DMS53 treated with DMSO at 0.1 percent for 48 hours (cell line): ENCODE data around the gene DPP10.

Source experiments
- DNase-seq: peaks from one replicate; lab custom pipeline; 2025; ENCODE audit not compliant: unreplicated experiment; lab: John Stamatoyannopoulos, UW

Gene DPP10

GRCh38 chr2:114789989-114790388, 347.5 kb downstream of the DPP10 start:
- no peak for DNase-seq

DNA sequence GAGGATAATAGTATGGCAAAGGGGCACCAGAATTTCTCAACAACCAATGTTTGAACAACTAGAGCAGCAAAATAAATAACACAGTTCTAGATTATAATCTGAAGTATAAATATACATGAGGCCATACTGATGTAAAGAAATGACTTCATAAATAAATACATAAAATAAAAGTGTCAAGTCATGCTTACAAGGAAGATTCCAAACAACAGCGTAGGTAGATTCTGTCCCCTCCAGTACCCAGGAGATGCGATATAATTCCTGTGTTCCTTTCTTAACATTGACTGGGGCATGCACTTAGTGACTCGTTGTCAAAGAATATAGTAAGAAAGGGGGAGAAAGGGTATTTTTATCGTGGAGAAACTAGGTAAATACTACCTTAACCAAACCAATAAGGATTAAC, 355.1 kb downstream of the DPP10 start:
- DNase-seq, result no peak

DNA sequence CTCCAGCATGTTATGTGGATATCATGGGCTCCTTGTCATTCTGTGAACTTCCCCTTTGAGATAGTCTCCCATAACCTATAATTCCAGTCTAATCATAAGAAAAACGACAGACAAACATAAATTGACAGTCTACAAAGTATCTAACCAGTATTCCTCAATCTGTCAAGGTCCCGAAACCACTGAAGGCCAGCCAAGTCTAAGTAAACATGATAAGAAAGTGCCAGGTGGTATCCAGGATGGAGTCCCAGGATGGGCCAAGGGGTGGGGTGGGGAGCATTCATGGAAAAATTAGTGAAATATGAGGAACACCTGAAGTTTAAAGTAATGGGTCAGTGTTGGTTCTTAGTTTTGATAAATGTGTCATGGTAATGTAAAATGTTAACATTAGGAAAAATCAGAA, 355.5 kb downstream of the DPP10 start:
- no peak for DNase-seq

DNA sequence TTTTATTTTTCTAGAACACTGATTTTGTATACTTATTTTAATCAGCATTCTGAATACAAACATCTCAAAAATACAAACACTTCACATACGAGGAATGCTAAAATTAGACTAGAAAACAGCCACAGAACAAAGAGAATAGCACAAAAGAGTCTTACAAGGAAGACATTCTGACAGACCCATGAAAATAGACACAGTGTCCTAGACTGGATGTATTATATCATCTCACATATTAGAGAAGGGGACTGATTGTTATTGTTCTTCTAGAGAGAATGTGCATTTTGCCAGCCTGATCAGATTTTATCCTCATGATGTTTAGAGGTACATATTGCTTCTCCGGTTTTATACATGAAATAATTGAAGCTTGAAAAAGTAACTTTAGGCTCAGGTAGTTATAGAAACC, 357.9 kb downstream of the DPP10 start:
- DNase-seq, result no peak

- DNase-seq, result no peak
Observed at GRCh38 chr2:114805195-114805594, 362.8 kb downstream of the DPP10 start.

DNA sequence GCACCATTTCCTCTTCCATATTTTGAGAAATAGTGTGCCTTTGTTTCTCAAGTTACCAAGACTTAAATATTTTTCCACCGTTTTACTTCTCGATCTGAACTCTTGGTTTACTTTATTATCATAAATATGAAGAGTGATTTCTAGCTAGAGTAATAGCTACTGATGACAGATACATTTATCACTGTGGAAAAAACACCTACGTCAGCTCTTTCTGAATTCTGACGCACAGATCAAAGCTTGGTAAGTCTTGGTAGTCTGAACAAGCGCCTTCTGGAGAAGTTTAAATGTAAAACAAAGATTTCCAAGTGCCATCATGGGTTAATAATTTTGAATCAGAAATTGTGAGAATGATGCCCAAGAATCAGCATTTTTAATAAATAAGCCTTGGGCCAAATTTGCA, 367.7 kb downstream of the DPP10 start:
- no peak for DNase-seq

DNA sequence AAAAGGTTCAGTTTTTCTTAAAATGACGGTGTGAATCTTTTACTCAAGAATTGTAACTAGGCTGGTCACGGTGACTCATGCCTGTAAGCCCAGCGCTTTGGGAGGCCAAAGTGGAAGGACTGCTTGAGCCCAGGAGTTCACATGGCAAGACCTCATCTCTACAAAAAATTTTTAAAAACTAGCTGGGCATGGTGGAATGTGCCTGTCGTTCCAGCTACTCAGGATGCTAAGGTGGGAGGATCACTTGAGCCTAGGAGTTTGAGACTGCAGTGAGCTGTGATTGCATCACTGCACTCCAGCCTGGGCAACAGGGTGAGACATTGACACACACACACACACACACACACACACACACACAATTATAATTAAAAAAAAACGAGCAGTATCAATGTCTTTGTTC, 369.8 kb downstream of the DPP10 start:
- DNase-seq, result no peak

DNA sequence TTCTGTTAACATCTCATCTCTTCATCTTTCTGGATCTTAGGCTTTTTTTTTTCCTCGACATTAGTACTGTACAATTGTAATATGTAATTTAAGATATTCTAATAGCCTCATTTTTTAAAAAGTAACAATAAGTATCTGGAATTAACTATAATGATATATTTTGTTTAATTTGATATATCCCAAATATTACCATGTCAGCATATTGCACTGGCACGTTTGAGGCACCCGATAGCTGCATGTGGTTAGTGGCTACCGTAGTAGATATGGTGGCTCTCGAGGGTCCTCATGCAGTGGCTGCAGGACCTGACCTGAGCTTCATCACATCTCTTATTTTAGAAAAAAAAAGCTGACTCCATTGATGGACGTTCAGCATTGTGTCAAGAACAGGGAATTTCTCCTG, 371.9 kb downstream of the DPP10 start:
- DNase-seq, result no peak

- no peak for DNase-seq
Observed at GRCh38 chr2:114821055-114821454, 378.6 kb downstream of the DPP10 start.

DNA sequence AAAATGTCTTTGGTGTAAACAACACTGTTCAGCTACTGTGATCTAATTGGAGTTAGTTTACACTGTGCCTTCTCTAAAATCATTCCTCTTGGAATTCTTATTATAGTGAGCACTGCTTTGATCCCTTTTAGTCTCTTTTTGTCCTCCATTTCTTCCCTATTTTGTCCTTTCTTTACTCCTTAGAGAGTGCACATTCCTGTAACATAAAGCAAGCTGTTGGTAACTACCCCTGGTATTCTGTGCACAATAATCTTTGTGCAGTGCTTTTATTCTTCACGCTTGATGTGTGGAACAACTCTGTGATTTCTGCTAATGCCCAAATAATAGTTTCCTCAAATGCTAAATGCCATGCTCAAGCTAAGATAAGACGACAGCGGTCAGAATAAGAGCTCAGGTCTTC, 401.5 kb downstream of the DPP10 start:
- DNase-seq, result no peak

DNA sequence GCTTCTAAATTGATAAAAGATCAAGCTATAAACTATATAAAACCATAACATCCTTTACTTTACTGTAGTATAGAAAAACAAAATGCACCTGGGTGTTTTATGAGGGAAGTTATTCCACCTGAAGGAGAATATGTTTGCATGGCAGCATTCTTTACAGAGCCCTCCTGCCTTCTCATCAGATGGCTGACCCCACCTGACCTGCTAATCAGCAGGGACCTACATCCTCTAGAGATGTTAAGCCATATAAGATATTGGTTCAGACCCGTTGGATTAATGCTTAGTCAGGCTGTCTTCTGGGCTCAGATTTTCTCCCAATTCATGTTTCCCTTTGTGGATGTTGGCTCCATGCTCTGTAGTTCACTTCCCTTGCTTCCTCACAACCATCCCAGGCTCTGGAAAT, 414.8 kb downstream of the DPP10 start:
- DNase-seq, result no peak

DNA sequence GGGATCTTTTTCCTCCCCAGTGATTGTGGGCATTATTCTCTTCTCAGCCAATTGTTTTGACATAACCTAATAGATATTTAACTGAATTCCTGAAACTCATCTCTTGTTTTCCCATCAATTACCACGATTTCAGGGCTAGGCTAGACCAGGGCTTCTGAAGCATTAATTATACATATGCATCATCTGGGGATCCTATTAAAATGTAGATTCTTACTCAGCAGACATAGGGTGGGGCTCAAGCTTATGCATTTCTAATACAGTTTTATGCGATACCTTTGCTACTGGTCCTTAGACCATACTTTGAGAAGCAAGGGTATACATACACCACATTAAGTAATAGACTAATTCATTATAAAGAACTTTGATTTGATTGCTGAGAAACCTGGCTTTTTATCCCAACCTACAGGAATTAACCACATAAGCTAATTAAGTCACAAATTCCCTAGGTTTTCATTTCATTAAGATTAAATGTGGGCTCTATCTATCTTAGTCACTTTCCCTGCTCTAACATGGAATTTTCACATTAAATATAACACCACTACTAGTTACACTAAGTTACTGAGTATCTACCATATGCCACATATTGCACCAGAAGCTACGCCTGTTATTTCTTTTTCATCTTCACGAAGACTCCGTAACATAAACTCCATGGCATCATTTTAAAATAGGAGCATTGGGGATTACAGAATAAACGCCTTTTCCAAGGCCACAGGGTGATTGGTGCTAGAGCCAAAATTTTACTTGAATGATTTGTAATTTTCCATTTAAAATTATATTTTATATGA, 417.5 kb downstream of the DPP10 start:
- no peak for DNase-seq

DNA sequence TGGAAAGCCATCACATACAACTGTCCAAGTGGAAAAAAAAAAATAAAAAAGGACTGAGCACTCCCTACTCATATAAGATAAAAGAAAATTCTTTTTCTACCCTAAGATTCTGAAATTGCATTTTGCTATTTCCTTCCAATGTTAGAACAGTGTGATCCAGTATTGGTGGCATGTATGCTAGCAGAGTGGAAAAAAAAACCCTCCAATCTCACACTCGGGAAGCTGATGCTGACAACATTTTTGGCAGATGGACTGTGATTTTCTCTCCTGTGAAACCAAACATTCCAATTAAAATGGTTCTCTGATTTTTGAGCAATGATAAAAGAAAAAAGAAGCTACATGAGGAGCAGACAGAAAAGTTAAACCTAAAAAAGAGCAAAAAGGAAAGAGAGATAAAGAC, 419.8 kb downstream of the DPP10 start:
- DNase-seq, result no peak

- DNase-seq, result no peak
Observed at GRCh38 chr2:114864901-114865300, 422.5 kb downstream of the DPP10 start.

DNA sequence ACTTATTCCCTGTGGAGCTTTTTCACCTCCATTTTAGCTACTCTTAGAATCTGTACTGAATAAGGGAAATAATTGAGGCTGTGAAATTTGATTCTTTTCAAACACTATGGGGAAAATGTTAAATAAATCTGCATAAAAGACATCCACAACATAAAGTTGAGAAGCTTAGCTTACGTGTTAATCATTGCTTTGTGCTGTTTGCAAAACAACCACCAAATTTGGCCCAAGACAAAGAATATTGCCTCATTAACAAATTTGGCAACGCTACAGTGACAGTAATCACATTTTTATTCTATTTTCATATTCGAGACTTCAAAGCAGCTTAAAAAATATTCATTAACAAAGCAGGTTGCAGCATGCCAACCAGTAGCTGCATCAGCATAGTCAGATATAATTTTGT, 437.6 kb downstream of the DPP10 start:
- no peak for DNase-seq

GRCh38 chr2:114919985-114920384, 477.5 kb downstream of the DPP10 start:
- no peak for DNase-seq

GRCh38 chr2:114922076-114922475, 479.6 kb downstream of the DPP10 start:
- DNase-seq, result no peak

- DNase-seq, result no peak
Observed at GRCh38 chr2:114925296-114926255, 483.1 kb downstream of the DPP10 start.

GRCh38 chr2:114926303-114926702, 483.9 kb downstream of the DPP10 start:
- no peak for DNase-seq

- no peak for DNase-seq
Observed at GRCh38 chr2:114929225-114929624, 486.8 kb downstream of the DPP10 start.

DNA sequence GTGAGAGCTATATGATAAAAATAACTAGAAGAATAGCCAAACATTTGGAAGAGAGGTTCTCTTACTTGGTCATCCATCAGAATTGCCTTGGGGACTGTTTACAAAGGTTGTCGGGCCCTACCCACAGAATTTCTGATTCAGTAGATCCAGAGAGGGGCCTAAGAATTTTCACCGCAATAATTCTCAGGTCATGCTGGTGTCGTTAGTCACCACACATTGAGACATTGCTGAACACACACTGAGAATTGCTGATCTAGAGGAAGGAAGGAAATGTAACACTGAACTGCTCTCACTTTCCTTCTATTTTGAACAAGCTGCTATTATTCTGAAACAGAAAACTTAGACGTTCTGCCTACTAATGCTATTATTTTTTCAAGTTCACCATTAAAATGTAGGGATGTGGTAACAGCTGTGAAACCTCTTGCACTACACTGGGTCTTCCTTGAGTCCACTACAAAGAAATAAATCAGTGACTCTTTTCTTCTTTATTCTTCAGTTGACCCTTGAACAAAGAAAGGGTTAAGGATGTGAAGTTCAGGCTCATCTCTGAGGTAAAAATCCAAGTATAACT, 491.3 kb downstream of the DPP10 start:
- no peak for DNase-seq

- DNase-seq, result no peak
Observed at GRCh38 chr2:114935031-114935430, 492.6 kb downstream of the DPP10 start.
